Right renal pelvis (tissue), 4 donors: ENCODE results near the gene KIF25. TPM values are rescaled to one million over a fixed set of nuclear protein-coding genes. Genes with fewer than 3 reads are reported as not detected.
A peak's percentile ranks its signal among the peaks of the same experiment; 100 is the strongest.

ENCODE experiments used
- DNase-seq, 4 donors: peaks; one replicate each; pipeline ENCODE4 v3.0.0-alpha.2; 2013; ENCODE audit warnings: low read depth in 4 of 4, low spot score in 3 of 4, missing footprints in 1 of 4
- polyA plus RNA-seq, 4 donors: library from polyadenylated mRNA; unstranded; fragments of 120-200 nt; gene quantifications; one replicate each; pipeline ENCODE4 v1.2.1, GENCODE V29; 2013; ENCODE audit not compliant: insufficient read length in 4 of 4

Gene KIF25
- polyA plus RNA-seq, 4 donors, result 0.35 to 1.1 (median 0.75) TPM

GRCh38 chr6:168033791-168034190 lies 36.3 kb downstream of the KIF25 start:
- no peak for DNase-seq

GRCh38 chr6:168034537-168034936 lies 37.1 kb downstream of the KIF25 start:
- DNase-seq, result no peak

- DNase-seq, result peak in 3 of 4 donors; percentile 57 to 73 (median 59)
These were observed 37.7 kb downstream of the KIF25 start for GRCh38 chr6:168035098-168035660.

- DNase-seq, result no peak
These were observed 38.4 kb downstream of the KIF25 start for GRCh38 chr6:168035661-168036545.

GRCh38 chr6:168037242-168037641 lies 39.8 kb downstream of the KIF25 start:
- no peak for DNase-seq

GRCh38 chr6:168037856-168038255 lies 40.4 kb downstream of the KIF25 start:
- no peak for DNase-seq

- DNase-seq, result no peak
These were observed 41.2 kb downstream of the KIF25 start for GRCh38 chr6:168038576-168039140.

GRCh38 chr6:168039301-168039700 lies 41.8 kb downstream of the KIF25 start:
- no peak for DNase-seq

- DNase-seq, result no peak
These were observed 42.4 kb downstream of the KIF25 start for GRCh38 chr6:168039849-168040248.

GRCh38 chr6:168040856-168041496 lies 43.5 kb downstream of the KIF25 start:
- DNase-seq, result no peak

GRCh38 chr6:168041928-168042327 lies 44.5 kb downstream of the KIF25 start:
- DNase-seq, result no peak

GRCh38 chr6:168042426-168043192 lies 45.1 kb downstream of the KIF25 start:
- no peak for DNase-seq

- DNase-seq, result no peak
These were observed 45.8 kb downstream of the KIF25 start for GRCh38 chr6:168043193-168043847.

GRCh38 chr6:168043848-168044415 lies 46.5 kb downstream of the KIF25 start:
- DNase-seq, result no peak

GRCh38 chr6:168044521-168045130 lies 47.2 kb downstream of the KIF25 start:
- DNase-seq, result no peak

- DNase-seq, result no peak
These were observed 47.7 kb downstream of the KIF25 start for GRCh38 chr6:168045141-168045691.

- no peak for DNase-seq
These were observed 48.5 kb downstream of the KIF25 start for GRCh38 chr6:168045706-168046620.

- no peak for DNase-seq
These were observed 49.2 kb downstream of the KIF25 start for GRCh38 chr6:168046696-168047095.
